GM12873 (cell line): ENCODE measurements around the gene ZNF132.

Experiments
- TF ChIP-seq, protein P1 (sequence below): IDR thresholded peaks from 2 replicates; pipeline ENCODE4 v1.5.1; 2012; ENCODE audit warnings: low read depth, mild to moderate bottlenecking, moderate library complexity, low read length, control low read depth; ENCODE audit not compliant: insufficient read depth; ENCODE audit errors: missing control alignments

Gene ZNF132

DNA sequence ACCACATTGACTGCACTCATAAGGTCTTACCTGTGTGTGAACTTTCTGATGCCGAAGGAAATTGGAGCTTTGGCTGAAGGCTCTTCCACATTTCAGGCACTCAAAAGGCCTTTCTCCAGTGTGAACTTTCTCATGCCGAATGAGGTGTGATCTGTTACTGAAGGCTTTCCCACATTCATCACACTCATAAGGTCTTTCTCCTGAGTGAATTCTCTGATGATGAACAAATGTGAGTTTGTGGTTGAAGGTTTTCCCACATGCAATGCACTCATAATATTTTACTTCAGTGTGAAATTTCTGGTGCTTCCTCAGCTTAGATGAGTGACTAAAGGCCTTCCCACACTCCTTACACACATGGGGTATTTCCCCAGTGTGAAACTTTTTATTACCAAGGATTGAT, 5.7 kb downstream of the ZNF132 start:
- TF ChIP-seq, protein P1, sequence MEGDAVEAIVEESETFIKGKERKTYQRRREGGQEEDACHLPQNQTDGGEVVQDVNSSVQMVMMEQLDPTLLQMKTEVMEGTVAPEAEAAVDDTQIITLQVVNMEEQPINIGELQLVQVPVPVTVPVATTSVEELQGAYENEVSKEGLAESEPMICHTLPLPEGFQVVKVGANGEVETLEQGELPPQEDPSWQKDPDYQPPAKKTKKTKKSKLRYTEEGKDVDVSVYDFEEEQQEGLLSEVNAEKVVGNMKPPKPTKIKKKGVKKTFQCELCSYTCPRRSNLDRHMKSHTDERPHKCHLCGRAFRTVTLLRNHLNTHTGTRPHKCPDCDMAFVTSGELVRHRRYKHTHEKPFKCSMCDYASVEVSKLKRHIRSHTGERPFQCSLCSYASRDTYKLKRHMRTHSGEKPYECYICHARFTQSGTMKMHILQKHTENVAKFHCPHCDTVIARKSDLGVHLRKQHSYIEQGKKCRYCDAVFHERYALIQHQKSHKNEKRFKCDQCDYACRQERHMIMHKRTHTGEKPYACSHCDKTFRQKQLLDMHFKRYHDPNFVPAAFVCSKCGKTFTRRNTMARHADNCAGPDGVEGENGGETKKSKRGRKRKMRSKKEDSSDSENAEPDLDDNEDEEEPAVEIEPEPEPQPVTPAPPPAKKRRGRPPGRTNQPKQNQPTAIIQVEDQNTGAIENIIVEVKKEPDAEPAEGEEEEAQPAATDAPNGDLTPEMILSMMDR: no peak

DNA sequence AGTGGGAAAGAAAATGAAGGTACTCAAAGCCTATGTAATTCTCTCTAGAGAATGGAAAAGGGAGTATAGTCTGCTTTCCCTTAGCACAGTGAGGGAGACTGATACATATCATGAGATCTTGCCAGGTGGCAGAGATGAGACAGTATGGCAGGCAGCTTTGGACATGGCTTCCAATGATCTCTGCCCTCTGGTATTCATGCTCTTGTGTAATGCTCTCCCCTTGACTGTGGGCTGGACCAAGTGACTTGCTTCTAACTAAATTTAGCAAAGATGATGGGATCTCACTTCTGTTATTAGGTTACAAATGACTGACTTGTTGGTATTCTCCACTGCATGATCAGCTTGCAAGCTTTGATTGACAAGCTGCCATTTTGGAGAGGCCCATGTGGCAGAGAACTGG, 10.2 kb downstream of the ZNF132 start:
- TF ChIP-seq, protein P1: no peak

DNA sequence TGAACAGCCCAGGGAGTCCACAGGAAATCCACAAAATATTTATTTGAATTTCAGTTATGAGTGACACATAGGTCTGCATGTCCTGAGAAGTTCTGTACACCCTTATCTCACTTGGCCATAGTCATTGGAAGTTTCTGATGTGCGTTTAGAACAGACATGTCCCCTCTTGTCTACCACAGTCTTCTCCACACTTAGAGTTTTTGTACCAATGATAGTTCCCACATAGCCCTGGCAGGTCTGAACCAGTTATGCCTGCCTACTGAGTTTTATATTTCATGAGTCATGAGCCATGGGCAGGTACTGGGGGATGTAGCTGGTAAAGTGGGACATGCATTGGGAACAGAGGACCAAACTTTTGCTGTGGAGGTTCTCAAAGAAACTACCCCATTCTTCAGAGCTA, 11.3 kb downstream of the ZNF132 start:
- TF ChIP-seq, protein P1: no peak

DNA sequence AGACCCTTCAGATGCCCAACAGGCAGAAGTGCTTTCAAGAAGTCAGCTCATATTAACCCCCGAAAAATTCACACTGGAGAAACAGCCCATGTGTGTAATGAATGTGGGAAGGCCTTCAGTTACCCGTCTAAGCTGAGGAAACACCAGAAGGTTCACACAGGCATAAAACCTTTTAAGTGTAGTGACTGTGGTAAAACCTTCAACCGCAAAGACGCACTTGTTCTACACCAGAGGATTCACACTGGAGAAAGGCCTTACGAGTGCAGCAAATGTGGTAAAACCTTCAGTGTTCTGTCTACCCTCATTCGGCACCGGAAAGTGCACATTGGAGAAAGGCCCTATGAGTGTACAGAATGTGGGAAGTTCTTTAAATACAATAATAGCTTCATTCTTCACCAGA, 22.9 kb downstream of the ZNF132 start:
- TF ChIP-seq, protein P1: no peak

DNA sequence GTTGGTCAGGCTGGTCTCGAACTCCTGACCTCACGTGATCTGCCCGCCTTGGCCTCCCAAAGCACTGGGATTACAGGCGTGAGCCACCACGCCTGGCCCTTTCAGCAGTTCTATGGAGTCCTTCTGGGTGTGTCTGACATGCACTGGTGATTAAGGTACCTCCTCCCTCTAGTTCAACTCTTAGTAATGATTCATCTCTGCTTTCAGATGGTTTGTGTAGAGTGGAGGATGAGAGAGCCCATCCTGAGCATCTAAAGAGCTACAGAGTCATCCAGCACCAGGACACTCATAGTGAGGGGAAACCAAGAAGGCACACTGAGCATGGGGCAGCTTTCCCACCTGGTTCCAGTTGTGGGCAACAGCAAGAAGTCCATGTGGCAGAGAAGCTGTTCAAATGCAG, 23.3 kb downstream of the ZNF132 start:
- TF ChIP-seq, protein P1: no peak

DNA sequence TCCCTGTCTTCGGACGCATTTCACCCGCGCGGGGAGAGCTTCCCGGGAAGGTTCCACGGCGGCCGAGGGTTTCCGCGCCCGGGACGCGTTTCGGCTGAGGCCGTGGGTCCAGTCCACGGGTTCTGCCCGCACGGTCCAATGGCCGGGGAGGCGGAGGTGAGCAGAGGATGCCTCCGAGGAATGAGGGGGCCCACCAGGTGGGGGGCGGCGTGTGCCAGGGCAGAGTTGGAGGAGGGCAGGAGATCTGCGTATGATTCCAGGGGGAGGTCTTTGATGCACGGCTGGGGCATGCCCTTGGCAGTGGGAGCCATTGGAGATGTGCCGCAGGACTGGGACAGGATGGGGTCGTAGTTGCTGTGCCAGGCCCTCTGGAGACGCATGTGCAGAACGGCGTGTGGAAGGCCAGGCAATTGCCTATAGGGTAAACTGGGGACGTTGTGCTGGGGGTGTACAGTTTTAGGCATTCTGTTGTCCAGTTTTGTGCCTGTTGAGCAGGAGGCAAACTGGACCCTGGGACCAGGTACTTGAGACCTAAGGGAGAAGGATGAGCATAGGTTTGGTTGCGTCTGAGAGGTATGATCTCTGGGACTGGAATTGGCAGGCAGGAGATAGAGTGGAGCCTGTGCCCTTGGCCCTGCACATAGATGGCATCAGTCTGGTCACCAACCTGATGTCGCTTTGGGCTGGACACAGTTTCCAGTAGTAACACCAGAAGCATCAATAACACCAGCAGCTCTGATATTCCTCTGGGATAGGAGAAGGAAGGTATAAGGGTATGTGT, 30.8 kb downstream of the ZNF132 start:
- TF ChIP-seq, protein P1: no peak

DNA sequence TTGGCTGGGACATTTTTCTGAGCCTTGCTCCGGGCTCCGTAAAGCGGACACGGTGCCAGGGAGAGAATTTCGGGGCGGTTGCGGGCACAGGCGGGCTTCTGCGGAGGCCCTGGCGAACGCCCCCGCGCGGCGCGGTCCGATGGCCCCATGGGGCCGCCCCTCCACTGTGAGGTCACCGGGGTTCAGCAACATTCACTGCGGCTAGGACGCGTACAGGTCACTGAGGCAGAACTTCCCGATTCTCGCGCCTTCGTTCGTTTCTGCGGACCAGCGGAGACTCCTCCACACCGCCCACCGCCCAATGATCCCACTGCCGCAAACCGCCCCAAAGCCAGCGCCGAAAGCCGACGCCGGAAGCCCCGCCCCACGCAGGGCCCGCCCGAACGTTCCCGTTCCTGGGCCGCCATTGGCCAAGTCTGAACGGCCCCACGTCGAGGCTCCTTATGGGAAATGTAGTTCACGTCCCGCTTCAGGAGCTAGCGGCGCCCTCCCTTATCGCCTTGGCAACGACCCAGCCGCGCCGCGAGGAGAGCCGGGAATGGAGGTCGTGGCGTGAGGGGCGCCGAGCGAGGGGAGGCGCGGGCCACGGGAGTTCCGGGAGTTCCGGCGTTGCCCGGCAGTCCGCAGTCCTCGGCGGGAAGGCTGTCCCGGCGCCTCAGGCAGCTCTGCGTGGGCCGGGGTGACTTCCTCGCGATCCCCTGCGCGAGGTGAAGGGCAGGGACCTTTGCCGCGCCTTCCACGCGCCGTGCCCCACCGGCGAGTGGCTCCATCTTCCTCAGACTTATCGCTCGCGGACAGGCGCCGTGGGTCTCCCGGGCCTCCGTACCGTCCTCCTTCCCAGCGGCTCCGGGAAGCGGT, 31.6 kb downstream of the ZNF132 start, which contains the start of gene ZNF584:
Gene ZNF584 (plus strand): TSS at position 498 of the 858 bp plus-strand sequence. CDS start 499 bp downstream, outside the sequence.
- TF ChIP-seq, protein P1: peak; percentile 16
